K562 (cell line): ENCODE data around the gene PLD1. TPM values are rescaled to one million over a fixed set of nuclear protein-coding genes. Genes with fewer than 3 reads are reported as not detected.

Experiments
- CREM ChIP-seq: IDR thresholded peaks from 2 replicates; pipeline ENCODE4 v1.6.1; 2014; ENCODE audit warnings: antibody characterized with exemption, low read depth
- NCOA1 ChIP-seq: fragments of 450-650 bp; IDR thresholded peaks from 2 replicates; pipeline ENCODE4 v1.6.1; 2016; ENCODE audit warnings: low read depth
- NCOR1 ChIP-seq: fragments of 450-650 bp; IDR thresholded peaks from 2 replicates; pipeline ENCODE4 v1.6.1; 2016; ENCODE audit warnings: mild to moderate bottlenecking, moderate library complexity
- NFIX ChIP-seq: fragments of 250-450 bp; sonication (Bioruptor Pico); IDR thresholded peaks from 2 replicates; pipeline ENCODE4 v1.4.0; 2020; ENCODE audit warnings: low read depth, mild to moderate bottlenecking, moderate library complexity
- PBX2 ChIP-seq, 2 experiments: IDR thresholded peaks in 1 of 2; conservative IDR thresholded peaks in 1 of 2; 2 replicates each; pipeline ENCODE4 v1.6.1; 2016; ENCODE audit warnings: low read depth in 2 of 2, mild to moderate bottlenecking in 1 of 2, missing compliant biosample characterization in 1 of 2, missing genetic modification characterization in 1 of 2, moderate library complexity in 1 of 2
- PTTG1 ChIP-seq: fragments of 450-650 bp; IDR thresholded peaks from 2 replicates; pipeline ENCODE4 v1.6.1; 2016; ENCODE audit warnings: low read depth, mild to moderate bottlenecking, missing genetic modification characterization, missing compliant biosample characterization
- SAP30 ChIP-seq: fragments of 200-600 bp; sonication (generic); IDR thresholded peaks from 2 replicates; pipeline ENCODE4 v1.6.1; 2012; ENCODE audit warnings: borderline replicate concordance, low read depth, mild to moderate bottlenecking, moderate library complexity, low read length, control low read depth, inconsistent platforms; ENCODE audit not compliant: insufficient read depth, poor library complexity, severe bottlenecking
- SMARCB1 ChIP-seq: IDR thresholded peaks from 2 replicates; pipeline ENCODE4 v1.6.1; 2011; ENCODE audit warnings: improper control_type of control experiment, low read depth; ENCODE audit not compliant: insufficient read length
- ZNF24 ChIP-seq: fragments of 450-650 bp; IDR thresholded peaks from 2 replicates; pipeline ENCODE4 v1.6.1; 2016
- ZNF41 ChIP-seq: fragments of 250-450 bp; sonication (Bioruptor Pico); conservative IDR thresholded peaks from 2 replicates; pipeline ENCODE4 v1.4.0; 2020; ENCODE audit warnings: mild to moderate bottlenecking
- ZNF75A ChIP-seq: fragments of 450-650 bp; formaldehyde crosslinking; IDR thresholded peaks from 2 replicates; pipeline ENCODE4 v1.4.0; 2020; ENCODE audit warnings: mild to moderate bottlenecking
- ZSCAN29 ChIP-seq: fragments of 450-650 bp; IDR thresholded peaks from 2 replicates; pipeline ENCODE4 v1.6.1; 2017
- polyA plus RNA-seq, 8 experiments: library from polyadenylated mRNA; depleted of rRNA in 4 of 8; stranded (reverse) in 5 of 8; unstranded in 3 of 8; fragments of >200 nt; fragmentation: Nextera tagmentation in 2 of 8; fragmentation: Illumina TruSeq in 1 of 8; extraction: Ambion mirVana in 2 of 8; extraction: Trizol in 1 of 8; gene quantifications; 2 replicates each; pipeline versions ENCODE4 v1.2.1 to v1.2.3, GENCODE V29; 2011 to 2014; ENCODE audit warnings: inconsistent platforms in 1 of 8, missing spikeins in 1 of 8
- total RNA-seq, 7 experiments: library from RNA; depleted of rRNA in 6 of 7; stranded (reverse); fragments of >200 nt in 6 of 7; fragmentation: Illumina TruSeq in 2 of 7; extraction: Trizol in 2 of 7; gene quantifications; 2 replicates each; pipeline versions ENCODE4 v1.2.1 to v1.2.3, GENCODE V29; 2011 to 2021; ENCODE audit warnings: low replicate concordance in 1 of 7
- TF ChIP-seq, protein P1 (sequence below): sonication (generic); formaldehyde crosslinking; IDR thresholded peaks from 2 replicates; pipeline ENCODE4 v1.8.1; 2023; ENCODE audit warnings: mild to moderate bottlenecking, missing genetic modification reagents
- TF ChIP-seq, protein P2 (sequence below): fragments of 250-450 bp; sonication (Bioruptor Pico); IDR thresholded peaks from 2 replicates; pipeline ENCODE4 v1.8.0; 2021; ENCODE audit warnings: moderate library complexity, mild to moderate bottlenecking, inconsistent platforms
- TF ChIP-seq, protein P3 (sequence below): fragments of 250-450 bp; sonication (Bioruptor Pico); IDR thresholded peaks from 2 replicates; pipeline ENCODE4 v1.4.0; 2020; ENCODE audit warnings: borderline replicate concordance
- TF ChIP-seq, protein P4 (sequence below): fragments of 450-650 bp; IDR thresholded peaks from 2 replicates; pipeline ENCODE4 v1.6.1; 2017; ENCODE audit warnings: antibody characterized with exemption

The PLD1 gene
- total and polyA plus RNA-seq, 9 of the 15 experiments (the other 6 are each of a cell fraction or from before 2014, with no cell fraction given), result 8.4 to 26.1 (median 18.6) TPM

DNA sequence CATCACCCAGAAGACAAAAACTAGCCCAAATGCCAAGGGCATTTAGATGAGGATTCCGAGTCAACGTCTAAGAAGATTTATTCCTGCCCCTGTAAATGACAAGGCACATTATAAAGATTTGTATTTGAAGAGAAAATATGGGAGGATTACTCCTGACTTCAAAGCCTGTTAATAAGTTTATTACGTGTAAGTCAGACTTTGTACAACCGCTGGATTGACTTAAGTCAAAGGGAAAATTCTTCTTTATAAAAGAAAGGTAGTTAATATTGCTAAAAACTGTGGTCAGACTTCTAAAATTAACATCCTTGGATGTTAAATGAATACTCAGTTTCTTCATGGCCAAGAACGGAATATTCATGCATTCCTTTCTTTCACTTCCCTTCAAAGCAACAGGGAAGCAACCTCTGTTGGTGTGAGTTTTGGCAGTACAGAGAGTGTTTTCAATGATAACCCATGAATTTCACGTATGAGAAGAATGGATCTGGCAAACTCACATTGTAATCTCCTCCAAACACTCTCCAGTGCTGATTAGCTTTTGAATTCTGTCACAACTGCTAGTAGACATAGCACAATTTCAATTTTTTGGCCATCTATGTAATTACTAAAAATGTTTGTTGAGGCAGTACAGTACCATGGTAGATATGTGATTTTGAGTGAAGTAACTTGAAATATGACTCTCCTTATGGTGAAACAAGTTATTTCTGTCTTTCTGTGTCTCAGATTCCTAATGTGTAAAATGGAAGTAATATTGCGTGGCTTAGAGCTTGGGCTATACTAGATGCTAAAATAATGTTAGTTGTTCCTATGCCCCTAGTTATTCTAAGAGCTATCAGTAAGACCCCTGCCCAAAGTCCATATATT is 62.0 kb downstream of the PLD1 start (continued):
- TF ChIP-seq, protein P1, sequence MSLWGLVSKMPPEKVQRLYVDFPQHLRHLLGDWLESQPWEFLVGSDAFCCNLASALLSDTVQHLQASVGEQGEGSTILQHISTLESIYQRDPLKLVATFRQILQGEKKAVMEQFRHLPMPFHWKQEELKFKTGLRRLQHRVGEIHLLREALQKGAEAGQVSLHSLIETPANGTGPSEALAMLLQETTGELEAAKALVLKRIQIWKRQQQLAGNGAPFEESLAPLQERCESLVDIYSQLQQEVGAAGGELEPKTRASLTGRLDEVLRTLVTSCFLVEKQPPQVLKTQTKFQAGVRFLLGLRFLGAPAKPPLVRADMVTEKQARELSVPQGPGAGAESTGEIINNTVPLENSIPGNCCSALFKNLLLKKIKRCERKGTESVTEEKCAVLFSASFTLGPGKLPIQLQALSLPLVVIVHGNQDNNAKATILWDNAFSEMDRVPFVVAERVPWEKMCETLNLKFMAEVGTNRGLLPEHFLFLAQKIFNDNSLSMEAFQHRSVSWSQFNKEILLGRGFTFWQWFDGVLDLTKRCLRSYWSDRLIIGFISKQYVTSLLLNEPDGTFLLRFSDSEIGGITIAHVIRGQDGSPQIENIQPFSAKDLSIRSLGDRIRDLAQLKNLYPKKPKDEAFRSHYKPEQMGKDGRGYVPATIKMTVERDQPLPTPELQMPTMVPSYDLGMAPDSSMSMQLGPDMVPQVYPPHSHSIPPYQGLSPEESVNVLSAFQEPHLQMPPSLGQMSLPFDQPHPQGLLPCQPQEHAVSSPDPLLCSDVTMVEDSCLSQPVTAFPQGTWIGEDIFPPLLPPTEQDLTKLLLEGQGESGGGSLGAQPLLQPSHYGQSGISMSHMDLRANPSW (CRISPR knock-in tag), result no peak
- TF ChIP-seq CREM (0 out of 2 replicates have a peak, but pooled peaks have one; percentile 5), PTTG1 (no peak), SMARCB1 (no peak), ZNF41 (no peak), NCOR1 (peak; percentile 68), ZNF75A (no peak), NFIX (CRISPR knock-in tag) (no peak), ZNF24 (no peak), NCOA1 (no peak), SAP30 (no peak), ZSCAN29 (no peak), PBX2 (CRISPR knock-in tag; IDR thresholded peaks at IDR 0.05; ENCODE audit: low read depth) (no peak), PBX2 (tag; conservative IDR thresholded peaks at IDR 0.05; ENCODE audit: low read depth) (no peak)
- TF ChIP-seq, protein P2, sequence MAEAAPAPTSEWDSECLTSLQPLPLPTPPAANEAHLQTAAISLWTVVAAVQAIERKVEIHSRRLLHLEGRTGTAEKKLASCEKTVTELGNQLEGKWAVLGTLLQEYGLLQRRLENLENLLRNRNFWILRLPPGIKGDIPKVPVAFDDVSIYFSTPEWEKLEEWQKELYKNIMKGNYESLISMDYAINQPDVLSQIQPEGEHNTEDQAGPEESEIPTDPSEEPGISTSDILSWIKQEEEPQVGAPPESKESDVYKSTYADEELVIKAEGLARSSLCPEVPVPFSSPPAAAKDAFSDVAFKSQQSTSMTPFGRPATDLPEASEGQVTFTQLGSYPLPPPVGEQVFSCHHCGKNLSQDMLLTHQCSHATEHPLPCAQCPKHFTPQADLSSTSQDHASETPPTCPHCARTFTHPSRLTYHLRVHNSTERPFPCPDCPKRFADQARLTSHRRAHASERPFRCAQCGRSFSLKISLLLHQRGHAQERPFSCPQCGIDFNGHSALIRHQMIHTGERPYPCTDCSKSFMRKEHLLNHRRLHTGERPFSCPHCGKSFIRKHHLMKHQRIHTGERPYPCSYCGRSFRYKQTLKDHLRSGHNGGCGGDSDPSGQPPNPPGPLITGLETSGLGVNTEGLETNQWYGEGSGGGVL (CRISPR knock-in tag), result no peak
- TF ChIP-seq, protein P3, sequence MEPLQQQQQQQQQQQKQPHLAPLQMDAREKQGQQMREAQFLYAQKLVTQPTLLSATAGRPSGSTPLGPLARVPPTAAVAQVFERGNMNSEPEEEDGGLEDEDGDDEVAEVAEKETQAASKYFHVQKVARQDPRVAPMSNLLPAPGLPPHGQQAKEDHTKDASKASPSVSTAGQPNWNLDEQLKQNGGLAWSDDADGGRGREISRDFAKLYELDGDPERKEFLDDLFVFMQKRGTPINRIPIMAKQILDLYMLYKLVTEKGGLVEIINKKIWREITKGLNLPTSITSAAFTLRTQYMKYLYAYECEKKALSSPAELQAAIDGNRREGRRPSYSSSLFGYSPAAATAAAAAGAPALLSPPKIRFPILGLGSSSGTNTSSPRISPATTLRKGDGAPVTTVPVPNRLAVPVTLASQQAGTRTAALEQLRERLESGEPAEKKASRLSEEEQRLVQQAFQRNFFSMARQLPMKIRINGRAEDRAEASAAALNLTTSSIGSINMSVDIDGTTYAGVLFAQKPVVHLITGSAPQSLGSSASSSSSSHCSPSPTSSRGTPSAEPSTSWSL (CRISPR knock-in tag), result no peak
- TF ChIP-seq, protein P4, sequence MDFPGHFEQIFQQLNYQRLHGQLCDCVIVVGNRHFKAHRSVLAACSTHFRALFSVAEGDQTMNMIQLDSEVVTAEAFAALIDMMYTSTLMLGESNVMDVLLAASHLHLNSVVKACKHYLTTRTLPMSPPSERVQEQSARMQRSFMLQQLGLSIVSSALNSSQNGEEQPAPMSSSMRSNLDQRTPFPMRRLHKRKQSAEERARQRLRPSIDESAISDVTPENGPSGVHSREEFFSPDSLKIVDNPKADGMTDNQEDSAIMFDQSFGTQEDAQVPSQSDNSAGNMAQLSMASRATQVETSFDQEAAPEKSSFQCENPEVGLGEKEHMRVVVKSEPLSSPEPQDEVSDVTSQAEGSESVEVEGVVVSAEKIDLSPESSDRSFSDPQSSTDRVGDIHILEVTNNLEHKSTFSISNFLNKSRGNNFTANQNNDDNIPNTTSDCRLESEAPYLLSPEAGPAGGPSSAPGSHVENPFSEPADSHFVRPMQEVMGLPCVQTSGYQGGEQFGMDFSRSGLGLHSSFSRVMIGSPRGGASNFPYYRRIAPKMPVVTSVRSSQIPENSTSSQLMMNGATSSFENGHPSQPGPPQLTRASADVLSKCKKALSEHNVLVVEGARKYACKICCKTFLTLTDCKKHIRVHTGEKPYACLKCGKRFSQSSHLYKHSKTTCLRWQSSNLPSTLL, result no peak
